GM12874 (cell line): ENCODE measurements around the gene STARD9.

Experiments used
- CTCF ChIP-seq: IDR thresholded peaks from 2 replicates; pipeline ENCODE4 v1.5.1; 2011; ENCODE audit warnings: low read depth, mild to moderate bottlenecking, control low read depth, low read length, moderate library complexity; ENCODE audit not compliant: insufficient read depth

STARD9 gene

GRCh38 chr15:42720071-42720470 lies 144.7 kb downstream of the STARD9 start:
- TF ChIP-seq CTCF: no peak

DNA sequence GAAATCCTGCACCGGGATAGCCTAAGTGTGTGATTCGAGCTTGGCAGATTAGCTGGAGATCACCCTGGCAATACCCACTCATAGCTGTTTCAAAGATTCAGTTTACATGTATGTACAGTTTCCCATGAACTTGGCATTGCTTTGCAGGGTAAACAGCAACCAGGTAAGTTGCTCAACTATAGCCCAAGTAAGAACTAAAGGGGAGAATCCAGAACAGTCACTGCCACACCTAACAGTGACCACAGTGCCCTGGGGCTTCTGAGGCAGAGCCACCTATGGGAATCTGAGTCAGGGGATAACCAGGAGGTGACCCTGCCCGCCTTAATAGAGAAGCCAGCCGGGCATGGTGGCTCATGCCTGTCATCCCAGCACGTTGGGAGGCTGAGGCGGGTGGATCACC lies 145.6 kb downstream of the STARD9 start:
- no peak for TF ChIP-seq CTCF

GRCh38 chr15:42721916-42722315 lies 146.5 kb downstream of the STARD9 start:
- no peak for TF ChIP-seq CTCF

DNA sequence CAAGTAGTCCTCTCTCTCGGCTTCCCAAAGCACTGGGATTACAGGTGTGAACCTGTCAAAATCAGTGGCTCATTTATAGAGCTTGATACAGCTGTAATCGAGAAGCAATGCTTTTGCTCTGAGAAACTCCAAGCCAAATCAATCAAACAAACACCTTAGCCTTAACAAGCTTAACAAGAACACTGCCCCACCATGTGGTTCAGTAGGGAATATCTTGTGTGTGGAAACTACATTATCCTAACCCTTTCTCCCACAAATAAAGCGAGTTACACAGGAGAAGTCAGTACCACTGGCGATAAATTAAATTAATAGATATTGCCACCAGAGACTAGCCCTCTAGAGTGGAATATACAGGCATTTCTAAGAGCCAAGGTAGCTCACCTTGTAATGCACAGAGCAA lies 147.7 kb downstream of the STARD9 start:
- TF ChIP-seq CTCF: no peak

DNA sequence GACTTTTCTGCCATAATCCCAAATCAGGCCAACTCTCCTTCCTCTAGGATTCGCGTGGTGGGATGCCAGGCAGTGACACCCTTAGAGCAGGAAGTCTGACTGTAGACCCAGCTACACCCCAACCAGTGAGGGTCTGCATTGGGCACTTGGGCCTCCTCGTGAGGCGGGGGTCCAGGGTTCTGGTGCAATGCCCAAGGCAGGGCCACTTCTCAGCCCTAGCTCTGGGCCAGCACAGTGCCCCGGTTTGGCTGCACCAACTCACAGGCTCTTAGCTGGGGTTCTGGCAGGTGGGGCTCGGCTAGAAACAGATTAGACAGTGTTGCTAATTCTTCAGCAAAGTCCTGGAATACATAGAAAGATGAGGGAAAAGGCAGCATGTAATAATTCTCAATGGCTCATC lies 148.9 kb downstream of the STARD9 start:
- TF ChIP-seq CTCF: no peak

DNA sequence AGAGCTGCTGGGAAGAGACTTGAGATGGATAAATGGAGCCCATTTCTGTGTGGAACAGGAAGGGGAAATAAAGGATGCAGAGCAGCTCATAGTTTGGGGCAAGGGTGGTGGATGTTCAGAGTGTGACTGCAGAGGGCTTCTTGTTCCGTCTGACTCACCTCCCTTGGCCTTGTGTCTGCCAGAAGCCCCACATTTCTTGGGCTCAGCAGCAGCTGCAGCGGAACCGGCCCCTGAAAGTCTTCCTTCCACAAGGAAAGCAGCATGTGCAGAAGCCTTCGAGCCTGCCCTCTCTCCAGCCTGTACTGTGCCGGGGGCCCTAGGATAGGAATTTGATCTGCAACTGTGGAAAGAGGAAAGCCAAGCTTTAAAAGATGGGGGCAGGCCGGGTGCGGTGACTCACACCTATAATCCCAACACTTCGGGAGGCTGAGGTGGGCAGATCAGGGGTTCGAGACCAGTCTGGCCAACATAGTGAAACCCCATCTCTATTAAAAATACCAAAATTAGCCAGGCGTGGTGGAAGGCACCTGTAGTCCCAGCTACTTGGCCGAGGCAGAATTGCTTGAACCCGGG lies 150.0 kb downstream of the STARD9 start:
- TF ChIP-seq CTCF: no peak

GRCh38 chr15:42726114-42726513 lies 150.7 kb downstream of the STARD9 start:
- TF ChIP-seq CTCF: no peak
